GM12878 (cell line): ENCODE data around the gene TSPAN11. TPM values are rescaled to one million over a fixed set of nuclear protein-coding genes. Genes with fewer than 3 reads are reported as not detected.

ENCODE experiments used
- ATAC-seq: fragments of 200-7000 bp; cut with Tn5 transposase; 3 replicates; pipeline ENCODE4 v1.9.1; 2020; ENCODE audit warnings: mild to moderate bottlenecking, moderate library complexity
- BruUV-seq: library from RNA; stranded (reverse); fragments of 400-500 nt; replicated peaks from 2 replicates; lab custom pipeline; 2021; lab: Mats Ljungman, UMichigan
- CTCF ChIA-PET: fragments of 300-600 bp; sonication (Branson Sonifier 250); formaldehyde crosslinking; extraction: SDS; loops from one replicate; lab custom pipeline; 2021; ENCODE audit warnings: inconsistent platforms; lab: Yijun Ruan, JAX
- POLR2A ChIA-PET: fragments of 350-600 bp; formaldehyde crosslinking; extraction: SDS; loops from one replicate; lab custom pipeline; 2021; ENCODE audit warnings: inconsistent platforms; lab: Charles Lee
- RAD21 ChIA-PET: fragments of 300-600 bp; sonication (Branson Sonifier 250); formaldehyde crosslinking; loops from one replicate; lab custom pipeline; 2023; ENCODE audit warnings: antibody characterized with exemption; ENCODE audit not compliant: unreplicated experiment; lab: Charles Lee
- SMC1A ChIA-PET: fragments of 300-600 bp; sonication (Branson Sonifier 250); formaldehyde crosslinking; loops from one replicate; lab custom pipeline; 2023; ENCODE audit not compliant: unreplicated experiment, uncharacterized antibody; lab: Charles Lee
- DNase-seq: peaks from one replicate; pipeline ENCODE4 v3.0.0-alpha.2; 2011; ENCODE audit warnings: low read depth, low spot score
- FAIRE-seq: peaks from 3 replicates; lab custom pipeline; 2011; peaks lifted over from hg19 to GRCh38; lab: Jason Lieb, UNC
- H2AFZ ChIP-seq: 2 replicates; pipeline ENCODE4 v1.6.0; 2011; ENCODE audit warnings: low read depth, low read length, control low read depth; ENCODE audit not compliant: control insufficient read depth
- H3K27ac ChIP-seq: 2 replicates; pipeline ENCODE4 v1.5.1; 2011; ENCODE audit warnings: control low read depth; ENCODE audit not compliant: control insufficient read depth, insufficient read depth
- H3K27me3 ChIP-seq, 2 experiments: replicated peaks in 1 of 2; 2 replicates each; pipeline versions ENCODE4 v1.6.0 to v1.6.1; 2011; ENCODE audit warnings: low read length in 1 of 2; ENCODE audit not compliant: control insufficient read depth in 2 of 2, insufficient read depth in 2 of 2
- H3K36me3 ChIP-seq, 2 experiments: 2 replicates each; pipeline ENCODE4 v1.5.1; 2011; ENCODE audit warnings: low read length in 1 of 2; ENCODE audit not compliant: control insufficient read depth in 2 of 2, insufficient read depth in 2 of 2
- H3K4me1 ChIP-seq: 2 replicates; pipeline ENCODE4 v1.6.1; 2011; ENCODE audit warnings: mild to moderate bottlenecking, low read length, moderate library complexity, mixed read lengths; ENCODE audit not compliant: control insufficient read depth, insufficient read depth
- H3K4me2 ChIP-seq: 2 replicates; pipeline ENCODE4 v1.6.0; 2011; ENCODE audit warnings: control low read depth; ENCODE audit not compliant: control insufficient read depth, insufficient read depth
- H3K4me3 ChIP-seq: fragments of 200-600 bp; sonication (generic); 2 replicates; pipeline ENCODE4 v1.5.1; 2016
- H3K79me2 ChIP-seq: 2 replicates; pipeline ENCODE4 v1.6.0; 2011; ENCODE audit warnings: low read length; ENCODE audit not compliant: control insufficient read depth, insufficient read depth
- H3K9ac ChIP-seq: 2 replicates; pipeline ENCODE4 v1.8.0; 2011; ENCODE audit warnings: low read length, control low read depth, mixed read lengths; ENCODE audit not compliant: control insufficient read depth, insufficient read depth
- H3K9me3 ChIP-seq: replicated peaks from 3 replicates; pipeline ENCODE4 v1.5.1; 2011; ENCODE audit warnings: mild to moderate bottlenecking, low read length; ENCODE audit not compliant: control insufficient read depth, insufficient read depth
- H4K20me1 ChIP-seq: 2 replicates; pipeline ENCODE4 v1.6.0; 2011; ENCODE audit not compliant: control insufficient read depth, insufficient read depth
- CHD1 ChIP-seq: IDR thresholded peaks from 2 replicates; pipeline ENCODE4 v1.6.1; 2012; ENCODE audit warnings: low read depth, low read length, improper control_type of control experiment
- RB1 ChIP-seq: fragments of 450-650 bp; formaldehyde crosslinking; IDR thresholded peaks from 2 replicates; pipeline ENCODE4 v1.6.1; 2017; ENCODE audit warnings: mild to moderate bottlenecking, borderline replicate concordance
- SMARCA5 ChIP-seq: fragments of 450-650 bp; IDR thresholded peaks from 2 replicates; pipeline ENCODE4 v1.6.1; 2017; ENCODE audit warnings: mild to moderate bottlenecking
- SPI1 ChIP-seq: IDR thresholded peaks from 2 replicates; pipeline ENCODE4 v1.6.1; 2011; ENCODE audit warnings: low read depth, mild to moderate bottlenecking, low read length, moderate library complexity, borderline replicate concordance; ENCODE audit not compliant: insufficient read depth
- SREBF2 ChIP-seq: IDR thresholded peaks from 2 replicates; pipeline ENCODE4 v1.6.1; 2012; ENCODE audit warnings: mild to moderate bottlenecking, low read length
- TARDBP ChIP-seq: IDR thresholded peaks from 2 replicates; pipeline ENCODE4 v1.6.1; 2016; ENCODE audit warnings: borderline replicate concordance
- ZNF622 ChIP-seq: fragments of 450-650 bp; IDR thresholded peaks from 2 replicates; pipeline ENCODE4 v1.6.1; 2017; ENCODE audit warnings: mild to moderate bottlenecking, inconsistent platforms
- WGBS: methylation state at CpG from one replicate; pipeline ENCODE4 v1.1.6; 2016; ENCODE audit warnings: low lambda C conversion rate; ENCODE audit not compliant: insufficient replicate concordance, insufficient coverage; ENCODE audit errors: missing lambda C conversion rate; 5-methylcytosine and 5-hydroxymethylcytosine counted together
- in situ Hi-C: fragments of 300-500 bp; cut with MboI; formaldehyde crosslinking; loops from 9 replicates; pipeline ENCODE4 v1.14.3; 2018; ENCODE audit warnings: mixed read lengths
- intact Hi-C: fragments of 100-400 bp; cut with micrococcal nuclease; formaldehyde crosslinking; loops from one replicate; pipeline ENCODE4 v1.14.2; 2022; ENCODE audit not compliant: unreplicated experiment
- polyA plus RNA-seq, 11 experiments: library from polyadenylated mRNA; depleted of rRNA in 4 of 11; unstranded in 6 of 11; stranded (reverse) in 5 of 11; fragments of >200 nt; fragmentation: Nextera tagmentation in 4 of 11; fragmentation: Illumina TruSeq in 1 of 11; extraction: Ambion mirVana in 4 of 11; extraction: Trizol in 1 of 11; gene quantifications; 1 replicate in 1 of 11; 2 replicates in 10 of 11; pipeline versions ENCODE4 v1.2.1 to v1.2.3, GENCODE V29; 2011 to 2016; ENCODE audit warnings: inconsistent platforms in 2 of 11, missing spikeins in 2 of 11, low read depth in 1 of 11
- total RNA-seq, 4 experiments: library from RNA; depleted of rRNA in 3 of 4; stranded (reverse); fragments of >200 nt in 3 of 4; fragmentation: Illumina TruSeq in 1 of 4; extraction: Trizol in 1 of 4; gene quantifications; 2 replicates each; pipeline versions ENCODE4 v1.2.1 to v1.2.3, GENCODE V29; 2013 to 2021
- TF ChIP-seq, protein P1 (sequence below): fragments of 450-650 bp; formaldehyde crosslinking; IDR thresholded peaks from 2 replicates; pipeline ENCODE4 v1.4.0; 2022; ENCODE audit warnings: mild to moderate bottlenecking, moderate library complexity
- TF ChIP-seq, protein P2 (sequence below): fragments of 450-650 bp; IDR thresholded peaks from 2 replicates; pipeline ENCODE4 v1.6.1; 2017; ENCODE audit warnings: mild to moderate bottlenecking

Gene TSPAN11
- total and polyA plus RNA-seq, 10 of the 15 experiments (the other 5 are each of a cell fraction or from before 2014, with no cell fraction given) = under 0.01 to 0.27 (median 0.04) TPM; not detected in 6

DNA sequence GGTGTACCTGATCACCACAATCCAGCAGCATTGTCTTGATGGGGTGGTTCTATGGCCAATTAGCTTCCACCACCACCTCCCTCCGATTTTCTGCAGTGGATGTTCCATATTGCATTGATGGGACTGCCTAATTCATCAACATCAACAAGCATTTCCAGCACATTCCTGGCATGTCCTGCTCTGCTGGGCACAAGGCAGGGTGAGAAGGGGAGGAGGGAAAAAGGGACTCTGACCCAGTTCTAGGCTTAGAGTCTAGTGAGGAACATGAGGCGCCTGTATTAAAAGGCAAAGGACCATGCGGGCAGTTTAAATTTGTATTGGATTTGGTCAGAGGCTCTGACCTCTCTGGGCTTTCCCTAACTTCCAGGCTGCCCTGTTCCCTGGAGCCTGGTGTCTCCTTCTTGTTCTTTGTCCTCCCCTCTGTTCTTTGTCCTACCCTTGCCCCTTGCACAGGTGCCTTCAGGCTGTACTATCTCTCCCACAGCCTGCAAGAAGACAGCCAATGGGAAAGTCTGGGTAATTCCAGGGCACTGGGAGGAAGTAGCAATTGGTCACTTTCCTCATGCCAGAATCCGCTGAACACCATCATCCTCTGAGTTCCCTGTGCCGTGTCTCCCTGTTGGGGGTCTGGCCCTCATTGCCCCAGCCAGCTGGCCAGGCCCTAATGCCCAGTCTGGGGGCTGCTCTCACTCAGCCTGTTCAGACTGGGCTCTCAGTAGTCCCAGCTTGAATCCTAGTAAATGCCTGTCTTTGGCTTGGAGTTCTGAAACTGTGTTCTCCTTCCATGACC lies 43.3 kb downstream of the TSPAN11 start:
- ChIA-PET POLR2A (no interaction called here), RAD21 (interaction anchor here (1.1 kb wide), 1 partner anchor 119 kb away, joined by 3 read pairs; no protein-coding TSS in a partner anchor)
- 10% methylated on average over 5 of the region's 5 CpGs for WGBS

More for the DNA sequence above, 43.3 kb downstream of the TSPAN11 start:
- no TSS peak for BruUV-seq
- TF ChIP-seq, protein P1, sequence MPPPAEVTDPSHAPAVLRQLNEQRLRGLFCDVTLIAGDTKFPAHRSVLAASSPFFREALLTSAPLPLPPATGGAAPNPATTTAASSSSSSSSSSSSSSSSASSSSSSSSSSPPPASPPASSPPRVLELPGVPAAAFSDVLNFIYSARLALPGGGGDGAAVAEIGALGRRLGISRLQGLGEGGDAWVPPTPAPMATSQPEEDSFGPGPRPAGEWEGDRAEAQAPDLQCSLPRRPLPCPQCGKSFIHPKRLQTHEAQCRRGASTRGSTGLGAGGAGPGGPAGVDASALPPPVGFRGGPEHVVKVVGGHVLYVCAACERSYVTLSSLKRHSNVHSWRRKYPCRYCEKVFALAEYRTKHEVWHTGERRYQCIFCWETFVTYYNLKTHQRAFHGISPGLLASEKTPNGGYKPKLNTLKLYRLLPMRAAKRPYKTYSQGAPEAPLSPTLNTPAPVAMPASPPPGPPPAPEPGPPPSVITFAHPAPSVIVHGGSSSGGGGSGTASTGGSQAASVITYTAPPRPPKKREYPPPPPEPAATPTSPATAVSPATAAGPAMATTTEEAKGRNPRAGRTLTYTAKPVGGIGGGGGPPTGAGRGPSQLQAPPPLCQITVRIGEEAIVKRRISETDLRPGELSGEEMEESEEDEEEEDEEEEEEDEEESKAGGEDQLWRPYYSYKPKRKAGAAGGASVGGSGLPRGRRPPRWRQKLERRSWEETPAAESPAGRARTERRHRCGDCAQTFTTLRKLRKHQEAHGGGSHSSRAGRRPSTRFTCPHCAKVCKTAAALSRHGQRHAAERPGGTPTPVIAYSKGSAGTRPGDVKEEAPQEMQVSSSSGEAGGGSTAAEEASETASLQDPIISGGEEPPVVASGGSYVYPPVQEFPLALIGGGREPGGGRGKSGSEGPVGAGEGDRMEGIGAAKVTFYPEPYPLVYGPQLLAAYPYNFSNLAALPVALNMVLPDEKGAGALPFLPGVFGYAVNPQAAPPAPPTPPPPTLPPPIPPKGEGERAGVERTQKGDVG (CRISPR knock-in tag) = no peak
- TF ChIP-seq ZNF622 = no peak
- TF ChIP-seq CHD1 = no peak
- no peak for TF ChIP-seq SPI1
- TF ChIP-seq, protein P2, sequence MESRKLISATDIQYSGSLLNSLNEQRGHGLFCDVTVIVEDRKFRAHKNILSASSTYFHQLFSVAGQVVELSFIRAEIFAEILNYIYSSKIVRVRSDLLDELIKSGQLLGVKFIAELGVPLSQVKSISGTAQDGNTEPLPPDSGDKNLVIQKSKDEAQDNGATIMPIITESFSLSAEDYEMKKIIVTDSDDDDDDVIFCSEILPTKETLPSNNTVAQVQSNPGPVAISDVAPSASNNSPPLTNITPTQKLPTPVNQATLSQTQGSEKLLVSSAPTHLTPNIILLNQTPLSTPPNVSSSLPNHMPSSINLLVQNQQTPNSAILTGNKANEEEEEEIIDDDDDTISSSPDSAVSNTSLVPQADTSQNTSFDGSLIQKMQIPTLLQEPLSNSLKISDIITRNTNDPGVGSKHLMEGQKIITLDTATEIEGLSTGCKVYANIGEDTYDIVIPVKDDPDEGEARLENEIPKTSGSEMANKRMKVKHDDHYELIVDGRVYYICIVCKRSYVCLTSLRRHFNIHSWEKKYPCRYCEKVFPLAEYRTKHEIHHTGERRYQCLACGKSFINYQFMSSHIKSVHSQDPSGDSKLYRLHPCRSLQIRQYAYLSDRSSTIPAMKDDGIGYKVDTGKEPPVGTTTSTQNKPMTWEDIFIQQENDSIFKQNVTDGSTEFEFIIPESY = no peak
- TF ChIP-seq RB1 = no peak
- no peak for TF ChIP-seq SREBF2
- no peak for TF ChIP-seq TARDBP
- no peak for TF ChIP-seq SMARCA5
- H2AFZ ChIP-seq = no peak overlapping the region
- no peak overlapping the region for H3K4me2 ChIP-seq
- ChIA-PET SMC1A (interaction anchor here (0.6 kb wide), 1 partner anchor 14 kb away, joined by 3 read pairs; no protein-coding TSS in a partner anchor), CTCF (no interaction called here)
- ATAC-seq (no peak), FAIRE-seq (no peak), DNase-seq (no peak)
- H3K79me2 ChIP-seq = no peaks in the 10 kb centered on the region
- no peak overlapping the region for H3K9ac ChIP-seq
- intact Hi-C loops (no loop called here), in situ Hi-C loops (no loop called here)
- H3K4me1 ChIP-seq = no peaks in the 10 kb centered on the region
- H4K20me1 ChIP-seq = no peaks in the 10 kb centered on the region
- no peaks in the 10 kb centered on the region for H3K36me3 ChIP-seq
- peaks cover 0 to 1% of the 10 kb centered on the region in 2 experiments; a peak in 2 of 4 replicates for H3K27me3 ChIP-seq
- H3K27ac ChIP-seq = no peak overlapping the region
- H3K4me3 ChIP-seq = no peak overlapping the region
- no peaks in the 10 kb centered on the region for H3K9me3 ChIP-seq
